ENCODE results near the gene FGF13. TPM values are rescaled to one million over a fixed set of nuclear protein-coding genes. Genes with fewer than 3 reads are reported as not detected.

Gene FGF13
- total RNA-seq, 2 donors from 2014 or later, result 0.66 to 1.0 TPM

GRCh38 chrX:138708268-138708667, 3.2 kb downstream of the FGF13 start:
- H3K27ac ChIP-seq, result no peak overlapping the region
- H3K36me3 ChIP-seq (replicated peaks in 1 of 2; ENCODE audit: insufficient read depth in 1 of 2, low read depth in 2 of 2), result no peaks in the 10 kb centered on the region
- ATAC-seq (no peak), DNase-seq (no peak)
- no peaks in the 10 kb centered on the region for H3K9me3 ChIP-seq
- H3K4me3 ChIP-seq, result no peak overlapping the region
- TF ChIP-seq CTCF (IDR thresholded peaks at IDR 0.05) (no peak), POLR2A (IDR thresholded peaks at IDR 0.05) (no peak)
- H3K4me1 ChIP-seq, result no peaks in the 10 kb centered on the region
- intact Hi-C loops (cut with DNase I), result no loop called here
- 39 to 47% methylated on average over 2 of the region's 2 CpGs for WGBS, 2 donors
- no peaks in the 10 kb centered on the region for H3K27me3 ChIP-seq

GRCh38 chrX:138704596-138704995, 6.9 kb downstream of the FGF13 start:
- TF ChIP-seq POLR2A (IDR thresholded peaks at IDR 0.05), result no peak
- no peak for TF ChIP-seq CTCF (IDR thresholded peaks at IDR 0.05)
- no peak for ATAC-seq
- no peaks in the 10 kb centered on the region for H3K9me3 ChIP-seq
- H3K27me3 ChIP-seq, result no peaks in the 10 kb centered on the region
- no peak overlapping the region for H3K27ac ChIP-seq
- intact Hi-C loops (cut with DNase I), result no loop called here
- no peak for DNase-seq
- no peaks in the 10 kb centered on the region for H3K4me1 ChIP-seq
- H3K4me3 ChIP-seq, result no peak overlapping the region
- no peaks in the 10 kb centered on the region for H3K36me3 ChIP-seq (replicated peaks in 1 of 2; ENCODE audit: insufficient read depth in 1 of 2, low read depth in 2 of 2)
- 62 to 73% methylated on average over 4 of the region's 4 CpGs for WGBS, 2 donors

- ATAC-seq, result no peak
- Histone ChIP-seq H3K9me3 (no peaks in the 10 kb centered on the region), H3K27ac (no peak overlapping the region), H3K36me3 (replicated peaks in 1 of 2; ENCODE audit: insufficient read depth in 1 of 2, low read depth in 2 of 2) (no peaks in the 10 kb centered on the region), H3K27me3 (no peaks in the 10 kb centered on the region), H3K4me1 (no peaks in the 10 kb centered on the region), H3K4me3 (no peak overlapping the region)
- intact Hi-C loops (cut with DNase I), result no loop called here
- 48 to 53% methylated on average over 3 of the region's 3 CpGs for WGBS, 2 donors
- TF ChIP-seq CTCF (IDR thresholded peaks at IDR 0.05) (no peak), POLR2A (IDR thresholded peaks at IDR 0.05) (no peak)
- DNase-seq, result no peak
Observed at GRCh38 chrX:138704101-138704500, 7.4 kb downstream of the FGF13 start.

- ATAC-seq, result no peak
- Histone ChIP-seq H3K27ac (no peak overlapping the region), H3K4me1 (no peaks in the 10 kb centered on the region), H3K36me3 (replicated peaks in 1 of 2; ENCODE audit: insufficient read depth in 1 of 2, low read depth in 2 of 2) (no peaks in the 10 kb centered on the region), H3K4me3 (no peak overlapping the region), H3K27me3 (peaks cover 0 to 4% of the 10 kb centered on the region in 2 donors), H3K9me3 (no peaks in the 10 kb centered on the region)
- TF ChIP-seq POLR2A (IDR thresholded peaks at IDR 0.05), result no peak
- no peak for TF ChIP-seq CTCF (IDR thresholded peaks at IDR 0.05)
- intact Hi-C loops (cut with DNase I), result no loop called here
- no peak for DNase-seq
- WGBS, 2 donors, result 52 to 65% methylated on average over 1 of the region's 1 CpG
Observed at GRCh38 chrX:138692591-138692990, 18.9 kb downstream of the FGF13 start.

GRCh38 chrX:138691186-138691585, 20.3 kb downstream of the FGF13 start:
- Histone ChIP-seq H3K36me3 (replicated peaks in 1 of 2; ENCODE audit: insufficient read depth in 1 of 2, low read depth in 2 of 2) (no peaks in the 10 kb centered on the region), H3K27me3 (peaks cover 0 to 4% of the 10 kb centered on the region in 2 donors), H3K4me1 (no peaks in the 10 kb centered on the region), H3K4me3 (no peak overlapping the region), H3K27ac (no peak overlapping the region), H3K9me3 (no peaks in the 10 kb centered on the region)
- TF ChIP-seq CTCF (IDR thresholded peaks at IDR 0.05) (no peak), POLR2A (IDR thresholded peaks at IDR 0.05) (no peak)
- DNase-seq (no peak), ATAC-seq (no peak)
- 29 to 31% methylated on average over 4 of the region's 4 CpGs for WGBS, 2 donors
- intact Hi-C loops (cut with DNase I), result no loop called here
